Spleen (tissue), 7 donors: ENCODE results near the gene PICALM.

Source experiments
- CTCF ChIP-seq, 11 experiments: fragments of 200-600 bp in 7 of 11; fragments of 450-650 bp in 4 of 11; sonication (generic) in 4 of 11; IDR thresholded peaks in 8 of 11; conservative IDR thresholded peaks in 3 of 11; 1 replicate in 7 of 11; 2 replicates in 4 of 11; pipeline versions ENCODE4 v1.4.0 to v1.8.0; 2016 to 2021; ENCODE audit warnings: antibody characterized with exemption in 11 of 11, inconsistent platforms in 4 of 11, mild to moderate bottlenecking in 1 of 11
- POLR2A ChIP-seq, 3 donors: fragments of 450-650 bp; IDR thresholded peaks; one replicate each; pipeline ENCODE4 v1.5.1; 2017; ENCODE audit warnings: antibody characterized with exemption in 3 of 3, mild to moderate bottlenecking in 1 of 3
- POLR2AphosphoS5 ChIP-seq, 3 donors: sonication (generic); formaldehyde crosslinking; IDR thresholded peaks; one replicate each; pipeline ENCODE4 v1.5.1; 2017; ENCODE audit warnings: antibody characterized with exemption in 3 of 3
- donor health status: DM: no; HTN: no; CAD: no; lungs with moderate emphysema.
- donor health status: DM: no; HTN: no; CAD: no.
- donor health status: DM: no; HTN: no; CAD: no.

- no peak for TF ChIP-seq POLR2AphosphoS5 (IDR thresholded peaks at IDR 0.05)
- TF ChIP-seq CTCF (IDR thresholded peaks at IDR 0.05 in 8 of 11, conservative IDR thresholded peaks at IDR 0.05 in 3 of 11), result no peak
- no peak for TF ChIP-seq POLR2A (IDR thresholded peaks at IDR 0.05)
Observed at GRCh38 chr11:86021377-86021776, 47.5 kb downstream of the PICALM start.
